DND-41 (cell line): ENCODE measurements around the gene FAM131A.
A peak's percentile ranks its signal among the peaks of the same experiment; 100 is the strongest.

Experiments
- ATAC-seq: fragments of 200-7000 bp; cut with Tn5 transposase; 3 replicates; pipeline ENCODE4 v1.9.1; 2021; ENCODE audit warnings: low read depth; ENCODE audit not compliant: insufficient read depth
- DNase-seq: peaks from one replicate; pipeline ENCODE4 v3.0.0-alpha.2; 2020
- H2AFZ ChIP-seq: 2 replicates; pipeline ENCODE4 v1.6.0; 2012; ENCODE audit warnings: low read depth, low read length
- H3K27ac ChIP-seq: 2 replicates; pipeline ENCODE4 v1.5.1; 2012; ENCODE audit warnings: low read length, inconsistent platforms
- H3K27me3 ChIP-seq: fragments of 200-600 bp; sonication (generic); 2 replicates; pipeline ENCODE4 v1.6.0; 2012; ENCODE audit warnings: low read length, mild to moderate bottlenecking, inconsistent platforms; ENCODE audit not compliant: insufficient read depth, poor library complexity
- H3K36me3 ChIP-seq: 2 replicates; pipeline ENCODE4 v1.5.1; 2012; ENCODE audit warnings: low read length, inconsistent platforms; ENCODE audit not compliant: insufficient read depth
- H3K4me1 ChIP-seq: 2 replicates; pipeline ENCODE4 v1.5.1; 2012; ENCODE audit warnings: mild to moderate bottlenecking, low read length; ENCODE audit not compliant: insufficient read depth
- H3K4me2 ChIP-seq: 2 replicates; pipeline ENCODE4 v1.6.0; 2012; ENCODE audit warnings: mild to moderate bottlenecking, moderate library complexity, low read length, inconsistent platforms; ENCODE audit not compliant: insufficient read depth
- H3K4me3 ChIP-seq, 2 experiments: fragments of 200-600 bp in 1 of 2; shearing (Covaris generic) in 1 of 2; 2 replicates each; pipeline ENCODE4 v1.5.1; 2012 to 2016; ENCODE audit warnings: inconsistent platforms in 2 of 2, low read length in 2 of 2, mild to moderate bottlenecking in 2 of 2, low read depth in 1 of 2, moderate library complexity in 1 of 2
- H3K79me2 ChIP-seq: 2 replicates; pipeline ENCODE4 v1.6.0; 2012; ENCODE audit warnings: low read length, inconsistent platforms; ENCODE audit not compliant: insufficient read depth
- H3K9ac ChIP-seq: 2 replicates; pipeline ENCODE4 v1.6.0; 2012; ENCODE audit warnings: low read depth, mild to moderate bottlenecking, inconsistent platforms, low read length, moderate library complexity
- H3K9me3 ChIP-seq: 2 replicates; pipeline ENCODE4 v1.5.1; 2012; ENCODE audit warnings: low read length, moderate library complexity, mild to moderate bottlenecking, inconsistent platforms; ENCODE audit not compliant: insufficient read depth, severe bottlenecking
- H4K20me1 ChIP-seq: 2 replicates; pipeline ENCODE4 v1.6.0; 2012; ENCODE audit warnings: low read length; ENCODE audit not compliant: insufficient read depth
- CTCF ChIP-seq: IDR thresholded peaks from 2 replicates; pipeline ENCODE4 v1.5.1; 2012; ENCODE audit warnings: borderline replicate concordance, low read length, moderate library complexity, mild to moderate bottlenecking; ENCODE audit not compliant: poor library complexity, severe bottlenecking; ENCODE audit errors: extremely low read depth
- EZH2 ChIP-seq: IDR thresholded peaks from 3 replicates; pipeline ENCODE4 v1.6.1; 2012; ENCODE audit warnings: borderline replicate concordance, low read depth, mild to moderate bottlenecking, moderate library complexity, low read length, inconsistent platforms; ENCODE audit not compliant: severe bottlenecking

Gene FAM131A

GRCh38 chr3:184360070-184360928 is 22.9 kb downstream of the FAM131A start:
- ATAC-seq: no peak
- Histone ChIP-seq H3K4me3 (peak overlapping the region in 1 of 2 experiments; percentile 95; a peak in 3 of 4 replicates), H3K4me1 (peaks cover 34% of the 10 kb centered on the region), H3K4me2 (peak overlapping the region; percentile 87), H3K27me3 (no peaks in the 10 kb centered on the region), H3K9me3 (no peaks in the 10 kb centered on the region), H3K27ac (no peak overlapping the region), H4K20me1 (peaks cover 27% of the 10 kb centered on the region), H3K9ac (peak overlapping the region; percentile 89; the same call in 1 of the 2 replicates), H2AFZ (no peak overlapping the region), H3K79me2 (peaks cover 38% of the 10 kb centered on the region), H3K36me3 (peaks cover 16% of the 10 kb centered on the region)
- TF ChIP-seq EZH2: no peak
- TF ChIP-seq CTCF: no peak
- no peak for DNase-seq

- 0 out of 2 replicates have a peak overlapping the region, but pooled peaks have one; percentile 1 for H3K27ac ChIP-seq
- peaks cover 34% of the 10 kb centered on the region for H3K4me1 ChIP-seq
- H4K20me1 ChIP-seq: peaks cover 27% of the 10 kb centered on the region
- no peaks in the 10 kb centered on the region for H3K27me3 ChIP-seq
- TF ChIP-seq CTCF (no peak), EZH2 (no peak)
- H3K9ac ChIP-seq: peak overlapping the region; percentile 89
- peak overlapping the region; percentile 87 for H3K4me2 ChIP-seq
- H3K79me2 ChIP-seq: peaks cover 39% of the 10 kb centered on the region
- H3K4me3 ChIP-seq: peak overlapping the region; percentile 20 to 95; a peak in 3 of 4 replicates
- no peaks in the 10 kb centered on the region for H3K9me3 ChIP-seq
- H3K36me3 ChIP-seq: peaks cover 12% of the 10 kb centered on the region
- ATAC-seq: peak; percentile 1; the same call in 2 of the 3 replicates
- DNase-seq: no peak
- peak overlapping the region; percentile 96 for H2AFZ ChIP-seq
Observed at GRCh38 chr3:184360929-184361531, 23.6 kb downstream of the FAM131A start.

GRCh38 chr3:184361532-184361931 is 24.1 kb downstream of the FAM131A start, which contains the start of the genes CLCN2 and POLR2H:
CLCN2 (minus strand) TSS chr3:184361605; CDS start chr3:184361479, 126 bp downstream.
POLR2H (plus strand) TSS chr3:184361710; CDS start chr3:184363493, 1,783 bp downstream.
- peaks cover 16% of the 10 kb centered on the region for H3K36me3 ChIP-seq
- DNase-seq (peak; percentile 68), ATAC-seq (peak; percentile 48)
- peak within 1 kb of the TSS; percentile 96 for H2AFZ ChIP-seq
- peak within 1 kb of the TSS; percentile 87 for H3K4me2 ChIP-seq
- H3K27me3 ChIP-seq: no peaks in the 10 kb centered on the region
- H3K9ac ChIP-seq: peak within 1 kb of the TSS; percentile 89
- H3K27ac ChIP-seq: peak within 1 kb of the TSS; percentile 88
- H3K79me2 ChIP-seq: peaks cover 39% of the 10 kb centered on the region
- TF ChIP-seq EZH2 (no peak), CTCF (no peak)
- H3K4me1 ChIP-seq: peaks cover 34% of the 10 kb centered on the region
- H3K4me3 ChIP-seq: peak within 1 kb of the TSS; percentile 43 to 95
- peaks cover 27% of the 10 kb centered on the region for H4K20me1 ChIP-seq
- H3K9me3 ChIP-seq: no peaks in the 10 kb centered on the region
